Measurements from ENCODE around the gene PROZ.

- TF ChIP-seq POLR2A (IDR thresholded peaks at IDR 0.05; ENCODE audit: low read length) (no peak), GATA1 (IDR thresholded peaks at IDR 0.05; ENCODE audit: low read depth, low read length) (no peak)
These were observed 36.4 kb upstream of the PROZ start for GRCh38 chr13:113121928-113122471.
